ENCODE measurements around the gene ENOX2.

DNA sequence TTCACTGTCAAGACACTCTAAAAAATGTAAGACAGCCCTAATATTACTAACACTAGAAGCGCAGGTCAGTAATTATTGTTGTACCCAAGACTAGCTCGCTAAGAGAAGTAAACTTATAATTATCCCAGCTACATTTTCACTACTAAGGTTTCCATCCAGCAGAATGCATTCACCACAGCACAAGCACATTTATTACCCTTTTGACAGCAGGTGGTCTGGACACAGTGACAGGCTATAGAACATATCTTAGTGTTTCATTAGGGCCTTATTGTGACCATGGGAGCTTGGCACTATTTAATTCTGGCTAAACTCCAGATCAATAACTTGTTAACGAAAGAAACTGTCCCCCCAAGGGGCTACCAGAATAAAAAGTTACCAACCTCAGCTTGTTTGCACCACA lies 237.7 kb downstream of the ENOX2 start:
- TF ChIP-seq, protein P1, sequence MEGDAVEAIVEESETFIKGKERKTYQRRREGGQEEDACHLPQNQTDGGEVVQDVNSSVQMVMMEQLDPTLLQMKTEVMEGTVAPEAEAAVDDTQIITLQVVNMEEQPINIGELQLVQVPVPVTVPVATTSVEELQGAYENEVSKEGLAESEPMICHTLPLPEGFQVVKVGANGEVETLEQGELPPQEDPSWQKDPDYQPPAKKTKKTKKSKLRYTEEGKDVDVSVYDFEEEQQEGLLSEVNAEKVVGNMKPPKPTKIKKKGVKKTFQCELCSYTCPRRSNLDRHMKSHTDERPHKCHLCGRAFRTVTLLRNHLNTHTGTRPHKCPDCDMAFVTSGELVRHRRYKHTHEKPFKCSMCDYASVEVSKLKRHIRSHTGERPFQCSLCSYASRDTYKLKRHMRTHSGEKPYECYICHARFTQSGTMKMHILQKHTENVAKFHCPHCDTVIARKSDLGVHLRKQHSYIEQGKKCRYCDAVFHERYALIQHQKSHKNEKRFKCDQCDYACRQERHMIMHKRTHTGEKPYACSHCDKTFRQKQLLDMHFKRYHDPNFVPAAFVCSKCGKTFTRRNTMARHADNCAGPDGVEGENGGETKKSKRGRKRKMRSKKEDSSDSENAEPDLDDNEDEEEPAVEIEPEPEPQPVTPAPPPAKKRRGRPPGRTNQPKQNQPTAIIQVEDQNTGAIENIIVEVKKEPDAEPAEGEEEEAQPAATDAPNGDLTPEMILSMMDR (conservative IDR thresholded peaks at IDR 0.05 in 1 of 2, IDR thresholded peaks at IDR 0.05 in 1 of 2; ENCODE audit: low read depth in 1 of 2, low read length in 2 of 2): no peak
- TF ChIP-seq EZH2 (IDR thresholded peaks at IDR 0.05; ENCODE audit: low read length, missing control alignments): no peak

All from fibroblast of lung (primary cell).